Ovary (tissue), 3 donors: Measurements from ENCODE around the gene PTPRN2.

ENCODE experiments used
- CTCF ChIP-seq, 3 donors: fragments of 450-650 bp in 2 of 3; fragments of 200-600 bp in 1 of 3; IDR thresholded peaks; one replicate each; pipeline versions ENCODE4 v1.5.1 to v1.8.0; 2016 to 2022; ENCODE audit warnings: antibody characterized with exemption in 3 of 3, mild to moderate bottlenecking in 1 of 3
- POLR2A ChIP-seq: fragments of 450-650 bp; IDR thresholded peaks from one replicate; pipeline ENCODE4 v1.6.1; 2017; ENCODE audit warnings: antibody characterized with exemption, mild to moderate bottlenecking, moderate library complexity
- donor health status: DM: no; HTN: no; CAD: no.

GRCh38 chr7:158470336-158470735 lies 117.3 kb downstream of the PTPRN2 start:
- TF ChIP-seq POLR2A (no peak), CTCF (IDR thresholded peaks at IDR 0.05) (no peak)
